CD4-positive, alpha-beta T cell (primary cell): ENCODE measurements around the gene ALK. TPM values are rescaled to one million over a fixed set of nuclear protein-coding genes. Genes with fewer than 3 reads are reported as not detected.

Experiments used
- ATAC-seq: fragments of 200-7000 bp; cut with Tn5 transposase; one replicate; pipeline ENCODE4 v1.10.0; 2022; ENCODE audit warnings: mild to moderate bottlenecking; ENCODE audit not compliant: poor library complexity
- CTCF ChIA-PET: fragments of 350-600 bp; sonication (Branson Sonifier 250); formaldehyde crosslinking; loops from one replicate; lab custom pipeline; 2021; ENCODE audit warnings: antibody characterized with exemption, inconsistent platforms; lab: Charles Lee
- POLR2A ChIA-PET: fragments of 350-600 bp; sonication (Branson Sonifier 250); formaldehyde crosslinking; loops from one replicate; lab custom pipeline; 2021; ENCODE audit warnings: antibody characterized with exemption, inconsistent platforms; lab: Charles Lee
- DNase-seq, 14 experiments: peaks; one replicate each; pipeline ENCODE4 v3.0.0-alpha.2; 2013 to 2020; ENCODE audit warnings: mixed read lengths in 2 of 14
- H3K27ac ChIP-seq, 2 donors: one replicate each; pipeline versions ENCODE4 v1.5.1 to v1.7.0; 2013; ENCODE audit warnings: low read length in 2 of 2, low read depth in 1 of 2, mild to moderate bottlenecking in 1 of 2
- H3K27me3 ChIP-seq, 2 experiments: 1 replicate in 1 of 2; 2 replicates in 1 of 2; pipeline versions ENCODE4 v1.6.1 to v1.7.0; 2013; ENCODE audit warnings: low read length in 2 of 2, control low read depth in 1 of 2, mild to moderate bottlenecking in 1 of 2, moderate library complexity in 1 of 2; ENCODE audit not compliant: insufficient read depth in 2 of 2, control insufficient read depth in 1 of 2
- H3K36me3 ChIP-seq: one replicate; pipeline ENCODE4 v1.6.1; 2013; ENCODE audit warnings: low read length, control low read depth; ENCODE audit not compliant: insufficient read depth
- H3K4me1 ChIP-seq: one replicate; pipeline ENCODE4 v1.6.1; 2013; ENCODE audit warnings: low read length, control low read depth; ENCODE audit not compliant: insufficient read depth
- H3K4me3 ChIP-seq: one replicate; pipeline ENCODE4 v1.5.1; 2013; ENCODE audit warnings: mild to moderate bottlenecking, low read length, moderate library complexity
- H3K9me3 ChIP-seq, 2 experiments: 1 replicate in 1 of 2; 2 replicates in 1 of 2; pipeline versions ENCODE4 v1.6.1 to v1.7.0; 2013; ENCODE audit warnings: low read length in 2 of 2, mild to moderate bottlenecking in 2 of 2, control low read depth in 1 of 2, moderate library complexity in 1 of 2; ENCODE audit not compliant: control insufficient read depth in 1 of 2, insufficient read depth in 1 of 2
- H3K27ac Mint-ChIP-seq: one replicate; pipeline ENCODE4 v1.8.0; 2020; ENCODE audit warnings: mixed read lengths
- H3K27me3 Mint-ChIP-seq: one replicate; pipeline ENCODE4 v1.8.0; 2021; ENCODE audit warnings: mixed read lengths
- H3K36me3 Mint-ChIP-seq: one replicate; pipeline ENCODE4 v1.8.0; 2021; ENCODE audit warnings: low read depth, mixed read lengths
- H3K4me1 Mint-ChIP-seq: one replicate; pipeline ENCODE4 v1.8.0; 2021; ENCODE audit warnings: low read depth, mixed read lengths
- H3K4me3 Mint-ChIP-seq: one replicate; pipeline ENCODE4 v1.8.0; 2020; ENCODE audit warnings: mild to moderate bottlenecking, mixed read lengths
- H3K9me3 Mint-ChIP-seq: one replicate; pipeline ENCODE4 v1.8.0; 2020; ENCODE audit warnings: mixed read lengths
- intact Hi-C, 2 experiments: fragments of 100-400 bp; cut with DNase I in 1 of 2; cut with micrococcal nuclease in 1 of 2; formaldehyde crosslinking; loops; one replicate each; pipeline versions ENCODE4 v1.15.1 to v1.9.0; 2023 to 2025; cut with DNase I, micrococcal nuclease
- total RNA-seq, 174 experiments: library from RNA in 2 of 174; stranded (reverse) in 2 of 174; gene quantifications; one replicate each; pipeline ENCODE4 v1.2.3 and lab custom pipeline; 2021 to 2026
- TF ChIP-seq, protein P1 (sequence below): fragments of 200-600 bp; IDR thresholded peaks from one replicate; pipeline ENCODE4 v1.8.0; 2022; ENCODE audit warnings: antibody characterized with exemption, mild to moderate bottlenecking

Gene ALK
- total RNA-seq, 2 experiments from 2014 or later, result not detected

- DNase-seq (no peak), ATAC-seq (no peak)
- Histone ChIP-seq H3K36me3 (no peaks in the 10 kb centered on the region), H3K4me1 (no peaks in the 10 kb centered on the region), H3K4me3 (no peak overlapping the region), H3K27ac (no peak overlapping the region), H3K27me3 (peaks cover 0 to 3% of the 10 kb centered on the region in 2 experiments), H3K9me3 (no peaks in the 10 kb centered on the region)
- no peaks in the 10 kb centered on the region for H3K9me3 Mint-ChIP-seq
- POLR2A ChIA-PET, result no interaction called here
- no peaks in the 10 kb centered on the region for H3K36me3 Mint-ChIP-seq
- TF ChIP-seq, protein P1, sequence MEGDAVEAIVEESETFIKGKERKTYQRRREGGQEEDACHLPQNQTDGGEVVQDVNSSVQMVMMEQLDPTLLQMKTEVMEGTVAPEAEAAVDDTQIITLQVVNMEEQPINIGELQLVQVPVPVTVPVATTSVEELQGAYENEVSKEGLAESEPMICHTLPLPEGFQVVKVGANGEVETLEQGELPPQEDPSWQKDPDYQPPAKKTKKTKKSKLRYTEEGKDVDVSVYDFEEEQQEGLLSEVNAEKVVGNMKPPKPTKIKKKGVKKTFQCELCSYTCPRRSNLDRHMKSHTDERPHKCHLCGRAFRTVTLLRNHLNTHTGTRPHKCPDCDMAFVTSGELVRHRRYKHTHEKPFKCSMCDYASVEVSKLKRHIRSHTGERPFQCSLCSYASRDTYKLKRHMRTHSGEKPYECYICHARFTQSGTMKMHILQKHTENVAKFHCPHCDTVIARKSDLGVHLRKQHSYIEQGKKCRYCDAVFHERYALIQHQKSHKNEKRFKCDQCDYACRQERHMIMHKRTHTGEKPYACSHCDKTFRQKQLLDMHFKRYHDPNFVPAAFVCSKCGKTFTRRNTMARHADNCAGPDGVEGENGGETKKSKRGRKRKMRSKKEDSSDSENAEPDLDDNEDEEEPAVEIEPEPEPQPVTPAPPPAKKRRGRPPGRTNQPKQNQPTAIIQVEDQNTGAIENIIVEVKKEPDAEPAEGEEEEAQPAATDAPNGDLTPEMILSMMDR, result no peak
- intact Hi-C loops, result no loop called here
- CTCF ChIA-PET, result no interaction called here
- H3K27me3 Mint-ChIP-seq, result peaks cover 29% of the 10 kb centered on the region
- no peaks in the 10 kb centered on the region for H3K4me1 Mint-ChIP-seq
- no peak overlapping the region for H3K4me3 Mint-ChIP-seq
- H3K27ac Mint-ChIP-seq, result no peak overlapping the region
These were observed 523.7 kb downstream of the ALK start for GRCh38 chr2:29397713-29398112.

- intact Hi-C loops, result no loop called here
- no peaks in the 10 kb centered on the region for H3K9me3 Mint-ChIP-seq
- peaks cover 30% of the 10 kb centered on the region for H3K27me3 Mint-ChIP-seq
- no peak overlapping the region for H3K27ac Mint-ChIP-seq
- no peaks in the 10 kb centered on the region for H3K9me3 ChIP-seq
- H3K4me1 ChIP-seq, result no peaks in the 10 kb centered on the region
- ChIA-PET POLR2A (no interaction called here), CTCF (no interaction called here)
- ATAC-seq, result no peak
- DNase-seq, result no peak
- no peak overlapping the region for H3K4me3 ChIP-seq
- no peaks in the 10 kb centered on the region for H3K36me3 Mint-ChIP-seq
- peaks cover 0 to 3% of the 10 kb centered on the region in 2 experiments for H3K27me3 ChIP-seq
- H3K27ac ChIP-seq, result no peak overlapping the region
- no peak overlapping the region for H3K4me3 Mint-ChIP-seq
- H3K36me3 ChIP-seq, result no peaks in the 10 kb centered on the region
- TF ChIP-seq, protein P1, result no peak
- no peaks in the 10 kb centered on the region for H3K4me1 Mint-ChIP-seq
These were observed 524.3 kb downstream of the ALK start for GRCh38 chr2:29397039-29397438.

DNA sequence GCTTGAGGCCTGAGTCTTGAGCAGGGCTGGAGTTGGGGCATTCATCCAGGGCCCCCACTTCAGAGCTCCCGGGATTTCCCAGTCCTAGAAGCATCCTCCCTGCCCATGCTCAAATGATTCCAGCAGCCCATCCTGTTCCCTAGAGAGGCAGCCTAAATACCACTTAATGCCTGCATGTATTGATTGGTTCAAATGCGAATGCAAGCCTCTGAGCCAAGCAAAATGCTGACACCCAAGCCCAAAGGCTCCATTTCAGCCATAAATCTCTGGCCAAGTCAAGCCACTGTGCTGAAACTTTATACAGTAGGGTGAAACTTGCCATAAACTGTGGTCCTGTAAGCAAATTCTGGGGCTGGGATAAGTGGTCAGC lies 526.4 kb downstream of the ALK start:
- Histone ChIP-seq H3K27me3 (peaks cover 0 to 3% of the 10 kb centered on the region in 2 experiments), H3K4me1 (no peaks in the 10 kb centered on the region), H3K27ac (no peak overlapping the region), H3K36me3 (no peaks in the 10 kb centered on the region), H3K4me3 (no peak overlapping the region), H3K9me3 (no peaks in the 10 kb centered on the region)
- Mint-ChIP-seq H3K4me3 (no peak overlapping the region), H3K4me1 (no peaks in the 10 kb centered on the region), H3K27me3 (peaks cover 37% of the 10 kb centered on the region), H3K9me3 (no peaks in the 10 kb centered on the region), H3K36me3 (no peaks in the 10 kb centered on the region), H3K27ac (no peak overlapping the region)
- intact Hi-C loops, result no loop called here
- ATAC-seq (no peak), DNase-seq (no peak)
- ChIA-PET POLR2A (no interaction called here), CTCF (no interaction called here)
- TF ChIP-seq, protein P1, result no peak
